SJSA1 (cell line): ENCODE measurements around the gene NCAM1. TPM values are rescaled to one million over a fixed set of nuclear protein-coding genes. Genes with fewer than 3 reads are reported as not detected.

Experiments
- DNase-seq, 2 experiments: peaks; one replicate each; pipeline ENCODE4 v3.0.0-alpha.2; 2015 to 2020; ENCODE audit warnings: low spot score in 2 of 2, low read depth in 1 of 2
- H3K27ac ChIP-seq: fragments of 250-450 bp; sonication (Bioruptor Pico); 2 replicates; pipeline ENCODE4 v1.5.1; 2020; ENCODE audit warnings: mild to moderate bottlenecking, moderate library complexity
- H3K27me3 ChIP-seq: fragments of 250-450 bp; sonication (Bioruptor Pico); replicated peaks from 2 replicates; pipeline ENCODE4 v1.5.1; 2020; ENCODE audit warnings: mild to moderate bottlenecking, moderate library complexity
- H3K36me3 ChIP-seq: fragments of 250-450 bp; sonication (Bioruptor Pico); 2 replicates; pipeline ENCODE4 v1.5.1; 2020; ENCODE audit warnings: mild to moderate bottlenecking
- H3K4me1 ChIP-seq: fragments of 250-450 bp; sonication (Bioruptor Pico); replicated peaks from 2 replicates; pipeline ENCODE4 v1.6.1; 2021; ENCODE audit warnings: mild to moderate bottlenecking
- H3K4me3 ChIP-seq: fragments of 250-450 bp; sonication (Bioruptor Pico); 2 replicates; pipeline ENCODE4 v1.5.1; 2020; ENCODE audit warnings: mild to moderate bottlenecking
- H3K9me3 ChIP-seq: fragments of 250-450 bp; sonication (Bioruptor Pico); replicated peaks from 2 replicates; pipeline ENCODE4 v1.5.1; 2020; ENCODE audit warnings: mild to moderate bottlenecking
- total RNA-seq: library from RNA; depleted of rRNA; stranded (reverse); fragments of >200 nt; shearing (Covaris generic); gene quantifications from 2 replicates; pipeline ENCODE4 v1.2.3, GENCODE V29; 2014

Gene NCAM1
- total RNA-seq, 1 experiment from 2014 or later: 23.7 TPM

DNA sequence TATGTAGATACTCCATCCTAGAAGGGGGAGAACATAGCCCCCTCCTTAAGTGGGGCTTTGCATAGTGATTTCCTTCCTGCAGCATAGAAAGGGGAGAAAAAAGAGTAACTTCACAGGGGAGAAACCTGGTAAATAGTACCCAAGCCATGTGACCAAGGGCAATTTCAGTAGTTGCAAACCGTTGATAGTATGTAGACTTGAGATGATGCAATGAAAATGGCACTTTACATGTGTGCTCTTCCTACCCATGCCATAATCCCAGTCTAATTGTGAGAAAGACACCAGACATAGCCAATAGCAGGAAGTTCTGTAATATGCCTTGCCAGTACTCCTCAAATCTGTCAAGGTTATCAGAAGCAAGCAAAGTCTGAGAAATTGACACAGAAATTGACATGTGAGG, 104.1 kb downstream of the NCAM1 start:
- no peak overlapping the region for H3K27ac ChIP-seq
- no peaks in the 10 kb centered on the region for H3K9me3 ChIP-seq
- H3K4me3 ChIP-seq: no peak overlapping the region
- no peaks in the 10 kb centered on the region for H3K4me1 ChIP-seq
- no peaks in the 10 kb centered on the region for H3K27me3 ChIP-seq
- no peaks in the 10 kb centered on the region for H3K36me3 ChIP-seq
- DNase-seq: no peak

GRCh38 chr11:113072237-113072858, 111.1 kb downstream of the NCAM1 start:
- Histone ChIP-seq H3K4me1 (no peaks in the 10 kb centered on the region), H3K9me3 (no peaks in the 10 kb centered on the region), H3K27ac (no peak overlapping the region), H3K4me3 (no peak overlapping the region), H3K27me3 (no peaks in the 10 kb centered on the region), H3K36me3 (no peaks in the 10 kb centered on the region)
- no peak for DNase-seq

- H3K27me3 ChIP-seq: no peaks in the 10 kb centered on the region
- H3K9me3 ChIP-seq: no peaks in the 10 kb centered on the region
- no peaks in the 10 kb centered on the region for H3K36me3 ChIP-seq
- H3K4me1 ChIP-seq: no peaks in the 10 kb centered on the region
- H3K4me3 ChIP-seq: no peak overlapping the region
- H3K27ac ChIP-seq: no peak overlapping the region
- DNase-seq: no peak
Measured at GRCh38 chr11:113073290-113073953, 112.2 kb downstream of the NCAM1 start.

DNA sequence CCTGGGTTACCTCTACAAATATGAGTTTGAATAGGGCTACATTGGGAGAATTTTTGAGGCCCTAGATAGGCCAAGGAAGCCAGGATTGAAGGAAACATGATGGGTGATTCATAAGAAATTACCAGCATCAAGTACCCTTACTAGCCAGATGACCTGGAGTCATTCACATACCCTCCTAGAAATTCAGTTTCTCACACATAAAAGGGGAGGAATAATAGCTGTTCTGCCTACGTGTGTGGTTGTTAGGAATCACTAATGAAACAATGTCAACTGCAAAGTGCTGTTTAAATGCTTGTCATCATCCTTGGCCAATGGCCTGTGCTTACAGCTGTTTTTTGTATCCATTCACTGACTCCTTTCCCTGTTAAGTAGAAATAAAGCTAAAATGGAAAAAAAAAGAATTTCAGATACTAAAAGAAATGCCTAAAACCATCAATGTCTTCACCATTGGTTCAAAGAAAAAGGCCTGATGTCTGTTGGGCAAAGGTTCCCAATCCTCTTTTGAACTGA, 114.4 kb downstream of the NCAM1 start:
- Histone ChIP-seq H3K4me1 (no peaks in the 10 kb centered on the region), H3K27ac (no peak overlapping the region), H3K27me3 (no peaks in the 10 kb centered on the region), H3K9me3 (no peaks in the 10 kb centered on the region), H3K4me3 (no peak overlapping the region), H3K36me3 (no peaks in the 10 kb centered on the region)
- no peak for DNase-seq

DNA sequence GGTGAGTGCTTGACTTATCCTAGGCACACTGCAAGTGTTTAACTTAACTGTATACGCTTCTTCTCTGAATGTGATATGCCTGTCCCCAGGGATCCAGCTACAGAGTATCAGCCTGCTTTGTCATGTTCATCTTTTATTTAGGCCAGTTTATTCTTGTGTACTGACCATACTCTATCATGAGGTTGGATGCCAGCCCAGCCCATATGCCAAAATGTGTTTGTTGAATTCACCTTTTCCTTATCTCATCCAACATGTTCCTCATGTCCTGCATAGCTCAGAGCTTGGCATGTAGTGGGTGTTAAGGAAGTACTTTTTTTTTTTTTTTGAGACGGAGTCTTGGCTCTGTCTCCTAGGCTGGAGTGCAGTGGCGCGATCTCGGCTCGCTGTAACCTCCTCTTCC, 116.2 kb downstream of the NCAM1 start:
- Histone ChIP-seq H3K36me3 (no peaks in the 10 kb centered on the region), H3K4me1 (no peaks in the 10 kb centered on the region), H3K9me3 (no peaks in the 10 kb centered on the region), H3K4me3 (no peak overlapping the region), H3K27ac (no peak overlapping the region), H3K27me3 (no peaks in the 10 kb centered on the region)
- DNase-seq: no peak

DNA sequence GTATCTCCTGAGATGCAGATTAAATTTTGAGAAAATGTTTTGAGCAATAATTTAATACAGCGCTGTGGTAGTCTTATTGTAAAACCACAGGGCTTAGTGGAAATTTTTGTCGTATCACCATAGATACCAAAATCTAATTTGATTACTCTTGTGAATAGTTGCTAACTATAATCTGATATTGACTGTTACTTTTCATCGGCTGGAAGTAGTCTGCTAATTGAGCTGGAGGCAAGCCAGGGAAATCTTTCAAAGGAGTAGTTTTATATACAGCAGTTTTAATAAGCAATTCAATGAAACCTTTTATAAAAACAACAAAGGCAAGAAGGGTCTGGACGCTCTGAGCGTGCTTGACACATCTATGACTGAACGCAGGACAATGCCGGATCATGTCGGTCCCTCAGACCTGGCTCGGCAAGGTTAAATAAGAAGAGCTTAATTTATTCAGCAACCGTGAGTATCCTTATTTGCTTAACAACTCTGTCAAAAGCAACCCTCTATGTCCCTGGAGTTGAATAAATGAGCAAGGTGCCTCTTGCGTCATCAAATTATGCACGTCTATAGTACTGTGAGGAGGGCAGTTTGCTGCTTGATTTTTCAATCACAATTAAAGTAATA, 121.2 kb downstream of the NCAM1 start:
- no peaks in the 10 kb centered on the region for H3K27me3 ChIP-seq
- no peak overlapping the region for H3K4me3 ChIP-seq
- H3K27ac ChIP-seq: no peak overlapping the region
- no peak for DNase-seq
- H3K36me3 ChIP-seq: no peaks in the 10 kb centered on the region
- H3K9me3 ChIP-seq: no peaks in the 10 kb centered on the region
- H3K4me1 ChIP-seq: no peaks in the 10 kb centered on the region

GRCh38 chr11:113083571-113083970, 122.4 kb downstream of the NCAM1 start:
- DNase-seq: no peak

GRCh38 chr11:113084297-113084696, 123.1 kb downstream of the NCAM1 start:
- no peaks in the 10 kb centered on the region for H3K27me3 ChIP-seq
- no peak overlapping the region for H3K4me3 ChIP-seq
- no peak for DNase-seq
- no peaks in the 10 kb centered on the region for H3K9me3 ChIP-seq
- no peaks in the 10 kb centered on the region for H3K36me3 ChIP-seq
- no peaks in the 10 kb centered on the region for H3K4me1 ChIP-seq
- no peak overlapping the region for H3K27ac ChIP-seq

More at GRCh38 chr11:113083571-113083970, 122.4 kb downstream of the NCAM1 start:
- Histone ChIP-seq H3K4me3 (no peak overlapping the region), H3K27ac (no peak overlapping the region), H3K9me3 (no peaks in the 10 kb centered on the region), H3K36me3 (no peaks in the 10 kb centered on the region), H3K27me3 (no peaks in the 10 kb centered on the region), H3K4me1 (no peaks in the 10 kb centered on the region)

- no peak overlapping the region for H3K27ac ChIP-seq
- no peak for DNase-seq
Measured at GRCh38 chr11:113085446-113085845, 124.2 kb downstream of the NCAM1 start.

GRCh38 chr11:113087706-113088105, 126.5 kb downstream of the NCAM1 start:
- Histone ChIP-seq H3K4me1 (peaks cover 16% of the 10 kb centered on the region), H3K27ac (no peak overlapping the region), H3K4me3 (no peak overlapping the region), H3K36me3 (no peaks in the 10 kb centered on the region), H3K27me3 (no peaks in the 10 kb centered on the region), H3K9me3 (no peaks in the 10 kb centered on the region)
- DNase-seq: no peak

More at GRCh38 chr11:113085446-113085845, 124.2 kb downstream of the NCAM1 start:
- Histone ChIP-seq H3K4me3 (no peak overlapping the region), H3K4me1 (peaks cover 3% of the 10 kb centered on the region; the same call in 1 of the 2 replicates), H3K36me3 (no peaks in the 10 kb centered on the region), H3K9me3 (no peaks in the 10 kb centered on the region), H3K27me3 (no peaks in the 10 kb centered on the region)

GRCh38 chr11:113090716-113091480, 129.7 kb downstream of the NCAM1 start:
- H3K27ac ChIP-seq: peak overlapping the region; percentile 46
- no peaks in the 10 kb centered on the region for H3K9me3 ChIP-seq
- peaks cover 16% of the 10 kb centered on the region for H3K4me1 ChIP-seq
- peak in 1 of 2 experiments; percentile 50 for DNase-seq
- H3K27me3 ChIP-seq: no peaks in the 10 kb centered on the region
- no peak overlapping the region for H3K4me3 ChIP-seq
- H3K36me3 ChIP-seq: no peaks in the 10 kb centered on the region

DNA sequence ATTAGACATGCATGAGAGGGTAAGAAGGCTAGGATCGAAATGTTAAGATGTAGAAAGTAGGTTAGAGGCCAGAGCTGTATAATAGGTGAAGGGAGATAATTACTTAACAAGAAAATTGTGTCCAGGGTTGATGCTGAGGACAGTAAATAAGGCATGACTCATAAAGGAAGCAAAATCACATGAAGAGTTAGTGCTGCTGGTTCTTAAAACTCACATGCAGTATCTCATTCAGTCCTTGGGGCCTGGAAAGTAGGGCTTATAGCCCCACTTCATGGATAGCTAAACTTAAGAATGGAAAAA, 130.2 kb downstream of the NCAM1 start:
- no peaks in the 10 kb centered on the region for H3K27me3 ChIP-seq
- H3K4me3 ChIP-seq: no peak overlapping the region
- no peak for DNase-seq
- H3K9me3 ChIP-seq: no peaks in the 10 kb centered on the region
- H3K4me1 ChIP-seq: peaks cover 16% of the 10 kb centered on the region
- H3K36me3 ChIP-seq: no peaks in the 10 kb centered on the region
- H3K27ac ChIP-seq: peak overlapping the region; percentile 46

GRCh38 chr11:113096648-113097047, 135.4 kb downstream of the NCAM1 start:
- H3K4me3 ChIP-seq: no peak overlapping the region
- no peaks in the 10 kb centered on the region for H3K9me3 ChIP-seq
- peaks cover 17% of the 10 kb centered on the region for H3K4me1 ChIP-seq
- H3K36me3 ChIP-seq: no peaks in the 10 kb centered on the region
- no peaks in the 10 kb centered on the region for H3K27me3 ChIP-seq
- DNase-seq: no peak
- H3K27ac ChIP-seq: no peak overlapping the region
